ENCODE measurements around the gene SGIP1. TPM values are rescaled to one million over a fixed set of nuclear protein-coding genes. Genes with fewer than 3 reads are reported as not detected.

SGIP1 gene
- total RNA-seq, 2 donors from 2014 or later: 3.1 TPM; not detected in 1

DNA sequence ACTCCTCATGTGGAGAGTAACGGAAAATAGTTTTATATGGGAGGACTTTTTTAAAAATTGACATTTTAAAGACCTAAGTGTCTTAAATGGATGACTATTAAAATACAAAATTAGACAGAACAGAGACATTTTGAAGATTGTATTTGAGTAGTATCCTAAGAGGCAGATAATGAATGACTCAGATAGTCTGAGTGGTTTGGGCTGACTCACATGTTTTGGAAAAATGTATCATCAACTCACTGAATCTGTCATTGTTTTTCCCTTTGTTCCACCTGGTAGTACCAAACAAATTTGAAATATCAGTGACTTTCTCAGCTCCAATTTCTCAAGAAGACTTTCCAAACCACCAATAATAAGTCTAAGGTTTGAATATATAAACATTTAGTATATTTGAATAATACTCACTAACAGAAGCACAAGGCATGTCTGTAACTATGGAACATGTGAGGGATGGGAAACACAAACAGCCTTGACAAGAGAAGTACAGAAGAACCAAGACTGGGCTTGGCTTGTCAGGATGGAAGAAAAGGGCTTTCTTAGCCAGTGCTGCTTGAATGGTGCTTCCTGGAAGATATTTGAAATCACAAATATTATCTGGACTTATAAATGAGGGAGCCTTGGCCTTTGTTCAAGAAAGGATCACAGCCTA is 90.6 kb downstream of the SGIP1 start:
- H3K4me3 ChIP-seq: no peak overlapping the region
- intact Hi-C loops (cut with DNase I): no loop called here
- ATAC-seq: no peak
- H3K27ac ChIP-seq: no peak overlapping the region
- H3K27me3 ChIP-seq: no peaks in the 10 kb centered on the region
- no peak for DNase-seq
- H3K9me3 ChIP-seq: no peaks in the 10 kb centered on the region
- H3K36me3 ChIP-seq (replicated peaks in 1 of 2; ENCODE audit: insufficient read depth in 1 of 2, low read depth in 2 of 2): no peaks in the 10 kb centered on the region
- no peaks in the 10 kb centered on the region for H3K4me1 ChIP-seq
- WGBS, 2 donors: 80 to 84% methylated on average over 1 of the region's 1 CpG
- TF ChIP-seq, protein P1, sequence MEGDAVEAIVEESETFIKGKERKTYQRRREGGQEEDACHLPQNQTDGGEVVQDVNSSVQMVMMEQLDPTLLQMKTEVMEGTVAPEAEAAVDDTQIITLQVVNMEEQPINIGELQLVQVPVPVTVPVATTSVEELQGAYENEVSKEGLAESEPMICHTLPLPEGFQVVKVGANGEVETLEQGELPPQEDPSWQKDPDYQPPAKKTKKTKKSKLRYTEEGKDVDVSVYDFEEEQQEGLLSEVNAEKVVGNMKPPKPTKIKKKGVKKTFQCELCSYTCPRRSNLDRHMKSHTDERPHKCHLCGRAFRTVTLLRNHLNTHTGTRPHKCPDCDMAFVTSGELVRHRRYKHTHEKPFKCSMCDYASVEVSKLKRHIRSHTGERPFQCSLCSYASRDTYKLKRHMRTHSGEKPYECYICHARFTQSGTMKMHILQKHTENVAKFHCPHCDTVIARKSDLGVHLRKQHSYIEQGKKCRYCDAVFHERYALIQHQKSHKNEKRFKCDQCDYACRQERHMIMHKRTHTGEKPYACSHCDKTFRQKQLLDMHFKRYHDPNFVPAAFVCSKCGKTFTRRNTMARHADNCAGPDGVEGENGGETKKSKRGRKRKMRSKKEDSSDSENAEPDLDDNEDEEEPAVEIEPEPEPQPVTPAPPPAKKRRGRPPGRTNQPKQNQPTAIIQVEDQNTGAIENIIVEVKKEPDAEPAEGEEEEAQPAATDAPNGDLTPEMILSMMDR (IDR thresholded peaks at IDR 0.05): no peak
- no peak for TF ChIP-seq POLR2A (IDR thresholded peaks at IDR 0.05)

DNA sequence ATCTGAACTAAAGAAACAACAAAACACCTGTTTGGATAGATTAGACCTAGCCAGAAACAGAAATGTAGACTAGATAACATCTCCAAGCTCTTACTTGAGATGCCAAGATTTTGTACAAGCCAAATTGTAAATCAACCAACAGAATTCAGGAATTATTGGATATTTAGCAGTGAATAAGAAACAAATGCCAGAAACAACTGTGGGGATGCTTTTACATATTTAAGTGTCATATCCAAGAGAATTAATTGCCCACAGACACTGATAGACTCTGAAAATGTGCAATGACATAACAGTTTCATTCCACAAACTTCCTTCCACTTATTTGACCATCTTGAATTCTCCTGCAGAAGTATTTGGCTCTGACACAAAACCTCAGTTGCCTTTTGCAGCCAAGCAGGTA is 92.3 kb downstream of the SGIP1 start:
- no peaks in the 10 kb centered on the region for H3K4me1 ChIP-seq
- no peak overlapping the region for H3K4me3 ChIP-seq
- no peak for TF ChIP-seq POLR2A (IDR thresholded peaks at IDR 0.05)
- TF ChIP-seq, protein P1 (IDR thresholded peaks at IDR 0.05): no peak
- intact Hi-C loops (cut with DNase I): no loop called here
- H3K27ac ChIP-seq: no peak overlapping the region
- no peaks in the 10 kb centered on the region for H3K27me3 ChIP-seq
- ATAC-seq (no peak), DNase-seq (no peak)
- no peaks in the 10 kb centered on the region for H3K9me3 ChIP-seq
- H3K36me3 ChIP-seq (replicated peaks in 1 of 2; ENCODE audit: insufficient read depth in 1 of 2, low read depth in 2 of 2): no peaks in the 10 kb centered on the region

DNA sequence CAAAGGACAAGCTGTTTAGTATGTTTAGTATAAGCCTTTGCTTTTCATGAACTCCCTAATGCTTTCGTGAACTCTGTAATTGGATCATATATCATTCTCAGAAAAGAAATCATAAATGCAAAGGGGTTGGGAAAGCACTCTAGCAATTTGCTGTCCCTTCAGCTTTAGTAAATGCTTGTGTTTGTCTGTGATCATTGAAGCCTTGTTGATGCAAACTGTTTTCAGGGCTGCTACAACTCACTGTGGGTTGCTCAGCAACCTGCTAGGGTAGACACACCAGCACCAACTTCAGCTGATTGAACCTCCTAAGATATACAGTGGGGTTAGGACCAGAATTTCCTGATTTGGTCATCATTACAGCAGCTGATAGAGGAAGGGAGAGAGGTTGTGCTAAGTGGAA is 95.0 kb downstream of the SGIP1 start:
- WGBS, 2 donors: 77 to 92% methylated on average over 1 of the region's 1 CpG
- Histone ChIP-seq H3K27ac (no peak overlapping the region), H3K4me3 (no peak overlapping the region), H3K36me3 (replicated peaks in 1 of 2; ENCODE audit: insufficient read depth in 1 of 2, low read depth in 2 of 2) (no peaks in the 10 kb centered on the region), H3K9me3 (no peaks in the 10 kb centered on the region), H3K27me3 (no peaks in the 10 kb centered on the region), H3K4me1 (no peaks in the 10 kb centered on the region)
- ATAC-seq (no peak), DNase-seq (no peak)
- intact Hi-C loops (cut with DNase I): no loop called here
- no peak for TF ChIP-seq POLR2A (IDR thresholded peaks at IDR 0.05)
- TF ChIP-seq, protein P1 (IDR thresholded peaks at IDR 0.05): no peak

DNA sequence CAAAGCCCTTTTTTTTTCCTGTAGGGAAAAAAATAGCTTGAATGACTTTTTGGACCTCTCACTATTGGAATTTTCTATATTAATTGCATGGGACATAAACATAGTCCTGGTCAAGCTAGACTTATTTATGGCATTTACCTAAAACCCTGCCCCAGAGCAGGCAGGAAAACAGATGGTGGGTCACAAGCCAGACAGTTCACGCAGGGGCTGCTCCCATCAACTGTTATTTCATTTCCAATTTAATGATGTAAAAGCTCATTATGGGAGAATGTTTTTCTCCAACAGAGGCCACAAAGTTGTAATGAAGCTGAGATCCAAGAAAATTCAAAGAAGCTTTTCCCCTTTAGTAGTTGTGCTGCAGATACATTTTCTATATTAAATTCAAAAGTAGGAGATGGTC is 99.2 kb downstream of the SGIP1 start:
- H3K36me3 ChIP-seq (replicated peaks in 1 of 2; ENCODE audit: insufficient read depth in 1 of 2, low read depth in 2 of 2): no peaks in the 10 kb centered on the region
- no peak for ATAC-seq
- 86 to 88% methylated on average over 1 of the region's 1 CpG for WGBS, 2 donors
- TF ChIP-seq, protein P1 (IDR thresholded peaks at IDR 0.05): no peak
- TF ChIP-seq POLR2A (IDR thresholded peaks at IDR 0.05): no peak
- no peaks in the 10 kb centered on the region for H3K9me3 ChIP-seq
- H3K4me1 ChIP-seq: no peaks in the 10 kb centered on the region
- DNase-seq: no peak
- H3K27me3 ChIP-seq: no peaks in the 10 kb centered on the region
- no peak overlapping the region for H3K4me3 ChIP-seq
- no peak overlapping the region for H3K27ac ChIP-seq
- intact Hi-C loops (cut with DNase I): no loop called here

DNA sequence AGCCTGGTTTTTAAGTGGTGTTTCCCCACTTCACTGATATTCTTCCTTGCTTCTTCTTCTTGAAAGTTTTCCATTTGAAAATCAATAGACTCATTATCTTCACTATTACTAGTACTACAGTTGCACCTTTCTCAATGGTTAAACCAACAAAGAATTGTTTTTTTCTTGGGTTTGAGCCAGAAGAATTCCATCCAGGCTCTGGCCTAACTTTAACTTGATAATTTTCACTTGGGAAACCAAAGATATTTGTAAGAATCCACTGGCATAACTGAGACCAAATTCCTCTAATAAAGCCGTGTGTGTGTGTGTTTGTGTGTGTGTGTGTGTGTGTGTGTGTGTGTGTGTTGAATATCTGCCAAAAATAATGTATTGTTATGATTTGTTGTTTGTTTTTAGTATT is 103.2 kb downstream of the SGIP1 start:
- Histone ChIP-seq H3K27me3 (no peaks in the 10 kb centered on the region), H3K4me3 (no peak overlapping the region), H3K4me1 (no peaks in the 10 kb centered on the region), H3K9me3 (no peaks in the 10 kb centered on the region), H3K27ac (no peak overlapping the region), H3K36me3 (replicated peaks in 1 of 2; ENCODE audit: insufficient read depth in 1 of 2, low read depth in 2 of 2) (no peaks in the 10 kb centered on the region)
- WGBS, 2 donors: 52 to 68% methylated on average over 1 of the region's 1 CpG
- TF ChIP-seq, protein P1 (IDR thresholded peaks at IDR 0.05): no peak
- TF ChIP-seq POLR2A (IDR thresholded peaks at IDR 0.05): no peak
- intact Hi-C loops (cut with DNase I): no loop called here
- ATAC-seq: no peak
- no peak for DNase-seq
